DMS53 treated with DMSO at 0.1 percent for 48 hours (cell line): ENCODE measurements around the gene CORIN.

Experiments
- DNase-seq: peaks from one replicate; lab custom pipeline; 2025; ENCODE audit not compliant: unreplicated experiment; lab: John Stamatoyannopoulos, UW

The CORIN gene

DNA sequence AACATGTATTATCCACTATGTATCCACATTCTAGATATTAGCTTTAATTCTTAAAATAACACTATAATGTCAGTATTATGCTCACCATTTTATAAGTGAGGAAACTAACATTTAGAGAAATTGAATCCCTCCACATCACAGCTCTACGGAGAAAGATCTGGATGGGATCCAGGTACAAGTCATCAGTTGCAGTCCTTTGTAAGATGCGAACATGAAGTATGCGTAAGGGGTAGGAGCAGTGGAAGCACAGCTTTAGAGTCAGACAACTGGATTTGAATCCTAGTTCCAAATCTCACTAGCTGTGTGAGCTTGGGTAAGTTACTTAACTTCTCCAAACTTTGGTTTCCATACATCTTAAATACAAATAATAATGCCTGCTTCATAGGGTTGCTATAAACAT is 190.3 kb downstream of the CORIN start:
- DNase-seq: no peak

DNA sequence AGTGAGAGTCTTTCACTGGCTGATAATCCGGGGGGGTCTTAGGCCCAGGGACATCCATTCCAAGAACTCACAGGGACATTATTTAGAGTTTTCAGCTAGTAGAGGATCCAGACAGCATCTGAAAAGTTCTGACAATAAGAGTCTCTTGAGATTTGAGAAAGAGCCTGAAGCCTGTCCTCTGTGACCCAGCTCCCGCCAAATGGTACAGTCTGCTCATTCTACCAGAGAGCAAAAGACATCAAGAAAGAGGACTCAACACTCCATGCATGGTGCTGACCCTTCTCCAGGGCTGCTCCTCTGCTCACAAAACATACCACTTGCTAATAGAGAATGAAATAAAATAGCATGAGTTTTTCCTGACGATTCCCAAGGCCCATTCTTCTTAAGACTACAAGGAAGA is 190.8 kb downstream of the CORIN start:
- no peak for DNase-seq

DNA sequence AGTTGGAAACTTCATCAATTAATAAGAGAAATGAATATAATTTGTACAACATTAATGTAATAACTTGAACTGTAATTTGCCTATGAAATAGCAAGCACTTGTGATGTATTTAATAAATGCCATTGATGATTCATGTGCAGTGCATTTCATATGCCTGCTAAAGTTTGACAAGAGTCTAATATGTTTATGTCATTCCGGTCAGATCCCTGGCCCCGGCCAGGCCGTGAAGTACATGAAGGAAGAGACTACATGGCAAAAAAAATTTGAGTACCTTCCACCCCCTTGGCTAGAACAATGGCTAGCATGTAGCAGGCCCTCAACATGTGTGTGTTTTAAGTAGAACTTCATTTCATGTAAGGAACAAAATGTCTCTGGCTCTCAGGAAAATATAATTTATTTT is 191.5 kb downstream of the CORIN start:
- no peak for DNase-seq

DNA sequence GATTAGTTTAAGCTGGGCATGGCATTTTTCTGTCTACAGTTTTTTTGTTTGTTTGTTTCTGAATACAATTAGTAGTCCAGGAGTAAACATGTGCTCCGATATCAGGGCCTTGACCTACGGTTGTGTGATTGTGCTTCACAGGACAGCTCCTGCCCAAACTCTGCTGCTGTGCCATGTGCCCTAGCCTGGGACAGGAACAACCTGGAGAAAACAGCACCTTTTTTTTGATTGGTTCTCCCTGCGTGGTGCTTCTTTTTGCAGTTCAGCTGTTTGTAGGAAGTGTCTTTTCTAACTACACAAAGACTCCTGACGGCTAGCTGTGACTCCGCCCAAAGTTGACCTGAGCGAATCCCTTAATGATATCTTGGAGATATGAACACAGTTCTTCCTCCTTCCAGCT is 194.0 kb downstream of the CORIN start:
- no peak for DNase-seq

DNA sequence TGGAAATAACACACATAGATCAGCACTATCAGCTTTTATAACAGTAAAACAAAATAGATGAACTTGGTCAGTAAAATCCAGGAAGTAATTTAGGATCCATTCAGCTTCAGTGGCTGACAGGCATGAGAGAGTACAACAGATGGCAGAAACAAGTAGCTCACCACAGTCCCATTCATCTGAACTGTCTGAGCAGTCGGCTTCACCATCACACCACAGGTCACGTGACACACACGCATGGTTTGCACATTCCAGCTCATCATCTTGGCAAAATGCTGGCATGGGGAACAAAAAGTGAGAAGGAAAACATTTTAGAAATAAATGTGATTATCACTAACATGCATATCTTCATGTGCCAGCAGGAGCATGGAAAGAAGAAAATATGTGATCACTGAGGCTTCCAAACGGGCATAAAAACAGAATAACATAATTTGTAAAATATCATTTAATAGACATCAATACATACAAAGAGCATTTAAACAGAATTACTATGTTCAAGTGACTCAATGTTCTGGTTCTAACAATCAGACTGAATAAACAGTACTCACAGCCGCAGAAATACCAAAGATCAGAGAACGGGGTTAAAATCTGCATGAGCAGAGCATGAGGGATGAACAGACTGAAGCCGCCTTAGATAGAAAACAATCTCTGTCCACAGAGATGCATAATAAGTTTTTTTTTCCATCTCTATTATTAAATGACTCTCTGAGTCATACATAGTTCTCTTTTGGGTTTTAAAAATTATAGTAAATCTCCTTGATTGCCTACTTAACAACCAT is 194.7 kb downstream of the CORIN start:
- no peak for DNase-seq

DNA sequence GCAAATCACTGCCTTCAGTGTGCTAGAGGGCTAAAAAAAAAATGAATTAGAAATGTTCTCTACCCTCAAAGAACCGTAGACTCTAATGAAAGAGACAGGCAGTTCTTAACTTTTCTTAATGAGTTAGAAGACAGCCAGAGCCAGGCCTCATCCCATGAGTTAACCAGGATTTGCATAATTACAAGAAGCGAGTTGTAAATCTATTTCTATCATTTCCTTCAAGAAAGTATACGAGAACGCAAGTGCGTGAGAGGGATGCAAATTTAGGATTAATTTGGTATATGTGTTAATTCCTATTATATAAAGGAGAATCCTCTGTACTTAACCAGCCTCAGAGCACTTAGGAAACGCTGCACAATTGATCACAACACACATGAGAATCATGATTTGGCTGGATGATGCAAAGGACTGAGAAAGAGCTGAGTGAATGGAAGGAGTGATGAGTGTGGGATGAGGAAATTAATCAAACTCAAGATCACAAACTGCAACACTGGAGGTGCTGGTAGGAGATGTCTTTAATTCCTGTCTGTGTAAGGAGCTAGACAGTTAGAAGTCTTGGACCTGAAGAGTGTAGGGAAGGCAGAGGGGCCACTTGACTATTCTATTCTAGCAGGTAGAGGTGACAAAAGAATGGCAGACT is 195.6 kb downstream of the CORIN start:
- no peak for DNase-seq

DNA sequence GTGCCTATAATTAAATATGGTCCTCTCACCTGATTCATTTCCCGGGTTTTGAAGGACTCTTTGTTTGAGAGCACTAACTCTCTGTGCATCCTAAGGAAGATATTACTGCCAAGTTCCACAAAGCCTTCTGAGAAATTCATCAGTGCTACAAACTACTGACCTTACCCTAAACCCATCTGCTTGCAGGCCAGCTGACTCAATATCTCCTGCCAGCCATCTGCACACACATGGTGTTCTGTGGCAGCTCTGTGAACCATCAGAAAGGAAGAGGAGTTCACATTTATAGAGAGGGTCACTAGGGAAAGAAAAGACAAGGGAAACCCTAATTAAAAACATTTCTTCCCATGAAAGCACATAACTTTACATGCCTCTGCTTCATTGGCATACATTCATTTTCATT is 196.1 kb downstream of the CORIN start:
- no peak for DNase-seq

DNA sequence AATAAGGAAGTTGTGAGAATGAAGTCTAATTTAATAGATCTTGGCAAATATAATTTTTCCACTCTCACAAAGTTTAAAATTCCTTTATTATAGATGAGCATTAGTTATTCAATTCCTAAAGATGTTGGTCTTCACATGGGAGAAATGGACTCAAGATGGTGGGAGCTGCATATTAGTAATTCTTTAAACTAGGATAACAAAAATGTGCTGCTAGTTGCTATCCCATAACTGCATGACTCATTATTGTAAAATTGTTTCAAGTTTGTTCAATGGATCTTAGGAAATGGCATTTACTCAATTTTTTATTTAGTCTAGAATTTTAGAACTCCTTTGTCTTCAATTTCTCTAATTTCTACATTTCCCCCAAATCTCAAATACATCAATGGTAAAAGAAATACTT is 197.0 kb downstream of the CORIN start:
- no peak for DNase-seq

DNA sequence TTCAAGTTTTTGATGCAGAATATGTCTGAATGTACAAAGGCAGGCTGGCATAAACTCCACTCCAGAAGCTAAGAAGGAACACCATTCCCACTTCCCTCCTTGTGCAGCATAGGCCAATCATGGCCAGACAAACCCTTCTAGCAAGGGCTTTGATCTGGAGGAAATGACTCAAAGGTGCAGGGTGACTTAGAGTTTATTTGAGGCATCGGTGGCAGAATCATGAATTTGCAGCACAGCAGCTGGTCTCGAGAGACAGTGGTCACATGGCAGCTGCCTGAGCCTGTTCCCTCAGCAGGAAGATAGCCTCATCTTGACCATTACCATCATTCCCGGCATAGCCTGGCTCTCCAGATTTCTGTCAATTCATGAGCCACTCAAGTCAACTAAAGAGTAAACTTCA is 198.3 kb downstream of the CORIN start:
- no peak for DNase-seq

DNA sequence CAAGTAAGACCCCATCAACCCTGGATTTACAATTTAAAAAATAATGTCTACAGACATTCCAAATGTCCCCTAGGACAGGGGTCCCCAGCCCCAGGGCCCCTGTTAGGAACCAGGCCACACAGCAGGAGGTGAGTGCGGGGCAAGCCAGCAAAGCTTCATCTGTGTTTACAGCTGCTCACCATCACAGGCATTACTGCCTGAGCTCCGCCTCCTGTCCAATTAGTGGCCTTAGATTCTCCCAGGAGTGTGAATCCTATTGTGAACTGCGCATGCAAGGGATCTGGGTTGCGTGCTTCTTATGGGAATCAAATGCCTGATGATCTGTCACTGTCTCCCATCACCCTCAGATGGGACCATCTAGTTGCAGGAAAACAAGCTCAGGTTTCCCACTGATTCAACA is 206.7 kb downstream of the CORIN start:
- DNase-seq: no peak

DNA sequence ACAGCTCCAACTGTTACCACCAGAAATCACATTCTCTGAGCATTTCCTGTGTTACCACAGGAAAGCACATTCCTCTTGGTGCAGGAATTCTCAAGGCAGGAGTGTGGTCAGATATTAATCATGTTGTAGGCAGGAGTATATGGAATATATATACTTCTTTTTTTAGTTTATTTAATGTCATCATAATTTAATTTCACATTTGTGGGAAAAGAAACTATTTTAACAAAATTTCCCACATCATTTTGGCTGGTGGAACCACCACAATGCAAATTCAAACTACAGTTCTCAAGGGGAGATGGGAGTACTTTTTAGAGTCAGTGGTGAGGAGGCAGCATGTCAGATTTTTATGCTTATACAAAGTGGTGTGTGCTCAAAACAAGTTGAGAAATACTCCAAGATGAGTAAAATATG is 213.8 kb downstream of the CORIN start:
- DNase-seq: no peak

DNA sequence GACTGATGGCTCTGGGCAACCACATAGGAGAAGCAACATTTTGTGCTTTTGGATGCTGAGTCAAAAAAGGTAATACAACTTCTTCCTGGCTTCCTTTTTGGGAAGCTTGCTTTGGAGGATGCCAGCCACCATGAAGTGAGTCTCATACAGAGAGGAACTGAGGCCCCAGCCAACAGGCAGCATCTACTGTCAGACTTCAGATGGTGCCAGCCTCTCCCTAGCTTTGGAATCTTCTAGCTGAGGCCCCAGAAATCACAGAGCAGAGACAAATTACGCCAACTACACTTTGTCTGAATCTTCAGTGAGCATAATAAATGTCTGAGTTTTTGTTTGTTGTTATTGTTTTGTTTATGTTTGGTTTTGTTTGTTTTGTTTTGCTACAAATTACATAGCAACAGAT is 216.7 kb downstream of the CORIN start:
- no peak for DNase-seq

DNA sequence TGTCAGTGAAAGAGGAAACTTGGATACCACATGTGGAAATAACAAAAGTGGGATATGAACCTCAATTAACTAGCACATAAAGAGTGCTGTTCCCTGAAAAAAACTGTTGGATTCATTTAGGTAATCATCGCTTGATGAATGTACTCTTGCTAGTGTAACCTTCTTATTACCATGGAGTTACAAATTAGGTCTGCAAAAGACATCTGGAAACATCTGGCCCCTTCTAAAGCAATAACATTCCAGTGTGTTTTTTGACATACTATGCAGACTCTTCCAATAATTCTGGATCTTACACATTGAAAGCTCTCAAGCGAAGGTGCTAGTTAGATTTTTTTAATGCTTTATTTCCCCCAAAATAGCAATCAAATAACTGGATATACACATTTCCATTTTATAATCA is 218.2 kb downstream of the CORIN start:
- DNase-seq: no peak

DNA sequence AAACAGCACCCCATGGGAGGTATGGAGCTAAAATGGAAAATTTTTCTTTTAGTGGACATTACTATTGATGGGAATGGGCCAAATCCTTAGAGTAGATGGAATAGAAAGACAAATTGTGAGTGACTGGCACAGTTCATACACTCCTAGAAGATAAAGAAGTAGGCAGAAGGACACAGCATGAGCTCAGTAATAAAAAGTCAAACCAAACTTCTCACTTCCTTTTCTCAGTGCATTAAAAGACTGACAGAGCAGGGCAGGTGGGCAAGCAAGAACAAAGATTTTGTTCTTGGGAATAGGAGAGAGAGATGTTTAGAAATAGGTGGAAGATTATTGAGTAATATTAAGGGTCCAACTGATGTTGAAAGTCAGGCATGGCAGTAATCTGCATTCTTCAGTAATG is 220.3 kb downstream of the CORIN start:
- no peak for DNase-seq

DNA sequence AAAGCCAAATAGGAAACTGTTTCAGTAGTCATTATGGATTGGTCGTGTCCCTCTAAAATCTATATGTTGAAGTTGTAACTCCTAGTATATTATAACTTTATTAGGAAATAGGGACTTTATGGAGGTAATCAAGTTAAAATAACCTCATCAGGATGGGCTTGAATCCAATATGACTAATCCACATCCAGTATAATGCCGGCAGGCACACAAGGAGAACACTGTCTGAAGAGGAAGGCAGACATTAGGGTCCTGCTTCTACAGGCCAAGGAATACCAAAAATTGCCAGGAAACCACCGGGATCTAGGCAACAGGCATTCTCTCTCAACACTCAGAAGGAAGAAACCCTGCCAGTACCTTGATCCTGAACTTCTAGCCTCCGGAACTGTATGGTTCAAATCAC is 222.5 kb downstream of the CORIN start:
- no peak for DNase-seq

DNA sequence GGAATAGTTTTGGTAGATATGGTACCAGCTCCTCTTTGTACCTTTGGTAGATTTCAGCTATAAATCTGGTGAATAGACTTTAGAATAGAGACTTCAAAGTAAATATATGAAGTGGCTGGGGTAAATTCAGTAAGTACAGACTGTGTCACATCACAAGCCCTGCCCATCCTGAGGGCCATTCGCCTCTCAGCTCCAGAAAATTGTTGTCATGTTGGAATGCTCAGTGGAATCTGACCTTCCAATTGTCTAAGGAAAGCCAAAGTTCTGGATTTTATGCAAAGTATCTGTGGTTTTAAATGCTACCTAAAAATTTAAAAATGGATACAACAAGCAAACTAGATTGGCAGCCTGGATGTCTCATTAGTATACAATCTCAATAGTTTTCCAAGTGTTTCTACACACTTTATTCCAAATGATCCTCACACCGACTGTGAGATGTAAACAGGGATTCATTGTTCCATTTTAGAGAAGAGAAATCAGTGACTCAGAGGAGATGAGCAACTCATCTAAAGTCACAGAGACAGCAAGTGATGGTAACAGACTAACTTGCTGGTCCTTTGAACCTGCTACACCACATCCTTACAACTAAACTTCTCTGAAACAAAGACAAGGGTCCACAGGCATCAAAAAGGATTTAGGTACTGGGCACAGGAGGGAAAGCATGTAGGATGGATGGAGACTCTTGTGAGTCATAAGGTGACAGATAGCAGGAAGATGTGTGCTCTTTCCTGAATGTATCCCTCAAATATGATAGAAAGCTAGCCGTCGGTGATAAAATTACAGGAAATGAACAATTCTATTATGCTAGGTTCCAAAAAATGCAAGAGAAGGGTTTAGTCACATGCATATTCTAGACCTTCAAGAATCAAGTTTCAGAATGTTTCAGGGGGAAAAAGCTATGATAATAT is 225.5 kb downstream of the CORIN start:
- DNase-seq: no peak

DNA sequence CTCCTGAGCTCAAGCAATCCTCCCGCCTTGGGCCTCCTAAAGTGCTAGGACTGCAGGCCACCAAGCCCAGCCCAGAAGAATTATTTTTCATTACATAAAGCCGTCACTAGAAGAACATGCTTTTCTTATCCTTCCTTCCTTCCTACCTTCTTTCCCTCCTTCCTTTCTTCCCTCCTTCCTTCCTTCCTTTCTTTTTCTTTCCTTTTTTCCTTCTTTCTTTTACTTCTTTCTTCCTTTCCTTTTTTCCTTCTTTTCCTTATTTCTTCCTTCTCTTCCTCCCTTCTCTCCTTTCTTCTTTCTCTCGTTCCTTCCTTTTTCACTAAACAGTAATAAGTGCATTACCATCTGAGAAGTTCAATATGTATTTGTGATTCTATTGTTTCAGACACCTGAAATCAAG is 231.4 kb downstream of the CORIN start:
- no peak for DNase-seq

DNA sequence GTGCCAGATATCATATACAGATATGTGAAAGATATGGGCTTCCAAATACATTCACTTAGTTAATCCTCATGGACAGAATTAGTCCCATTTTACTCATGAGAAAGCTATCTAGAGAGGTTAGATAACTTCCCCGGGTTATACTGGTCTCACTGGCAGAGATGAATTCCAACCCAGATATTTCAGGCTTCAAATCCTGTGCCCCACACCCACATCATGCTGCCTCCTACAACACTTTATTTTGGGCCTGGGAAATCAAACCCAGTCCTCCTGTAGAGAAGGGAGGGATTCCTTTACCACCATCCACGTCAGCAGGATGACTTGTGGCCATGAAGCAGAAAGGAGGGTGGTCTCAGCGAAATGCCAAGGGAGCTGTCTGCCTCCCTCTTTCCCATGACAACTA is 239.0 kb downstream of the CORIN start:
- no peak for DNase-seq

DNA sequence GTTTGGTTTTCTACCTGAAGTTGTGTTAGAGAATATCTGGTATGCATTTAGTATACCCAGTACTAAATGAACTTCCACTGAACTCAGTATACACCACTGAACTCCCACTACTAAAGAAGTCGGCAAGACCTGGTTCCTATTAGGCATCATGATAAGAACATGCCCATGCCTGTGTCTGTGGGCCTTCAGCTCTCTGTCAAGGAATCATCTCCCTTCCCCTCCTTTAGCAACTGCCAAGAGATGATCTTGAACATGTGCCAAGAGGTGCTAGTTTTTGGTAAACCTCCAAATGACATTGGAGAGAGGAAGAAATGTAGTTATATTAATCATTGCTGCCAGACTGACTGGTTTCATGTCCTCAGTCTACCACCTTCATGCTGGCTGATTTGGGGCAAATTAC is 239.5 kb downstream of the CORIN start:
- DNase-seq: no peak

DNA sequence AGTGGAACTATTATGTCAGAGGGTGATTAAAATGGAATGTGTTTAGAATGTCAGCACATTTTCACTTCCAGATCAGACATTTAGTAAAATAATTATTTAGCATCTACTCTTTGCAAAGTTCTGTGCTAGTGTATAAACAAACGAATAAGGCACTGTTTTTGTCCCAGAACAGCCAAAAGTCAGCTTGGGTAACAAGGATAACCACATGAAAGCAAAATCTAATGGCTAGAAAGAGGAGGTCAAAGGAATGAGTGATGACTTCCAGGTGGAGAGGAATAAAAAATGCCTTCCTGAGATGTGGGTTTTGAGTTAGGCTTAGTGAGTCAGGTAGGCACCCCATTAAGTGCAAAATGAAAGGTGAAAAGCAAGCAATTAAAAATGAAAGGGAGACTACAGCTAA is 240.2 kb downstream of the CORIN start:
- no peak for DNase-seq

DNA sequence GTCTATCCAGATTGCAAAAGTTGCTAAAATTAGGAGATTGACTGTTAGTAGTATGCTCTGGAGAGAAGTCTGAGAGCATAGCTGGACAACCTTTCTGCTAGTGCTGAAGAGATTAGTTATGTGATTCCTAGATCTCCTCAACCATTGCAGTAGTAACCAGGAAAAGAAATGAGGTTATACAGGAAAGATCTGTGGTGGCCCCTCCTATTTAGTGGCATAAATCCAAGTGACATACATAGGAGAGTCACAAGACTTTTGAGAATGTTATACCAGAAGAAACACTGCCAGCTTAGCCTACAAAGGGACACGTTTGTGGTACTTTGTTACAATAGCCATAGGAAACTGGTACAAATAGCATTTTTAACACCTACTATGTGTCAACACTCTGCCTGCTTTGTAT is 247.5 kb downstream of the CORIN start:
- no peak for DNase-seq

DNA sequence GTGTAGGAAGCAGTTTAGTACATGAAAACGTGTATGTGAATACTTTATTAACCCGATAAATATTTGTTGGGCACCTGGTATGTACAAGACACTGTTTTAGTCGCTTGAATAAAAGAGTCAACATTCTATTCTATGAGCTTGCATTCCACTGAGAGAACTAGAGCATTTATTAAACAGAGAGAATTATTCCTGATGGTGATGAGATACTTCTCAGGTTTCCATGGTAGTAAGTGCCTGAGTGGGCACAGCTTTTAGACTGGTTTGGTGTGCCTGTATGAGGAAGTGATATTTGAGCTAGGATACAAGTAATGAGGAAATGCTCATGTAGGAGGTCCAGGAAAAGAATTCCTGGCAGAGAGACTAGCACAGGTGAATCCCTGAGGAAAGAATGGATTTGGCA is 258.6 kb downstream of the CORIN start:
- DNase-seq: no peak
